Smooth muscle cell of the brain vasculature (primary cell): ENCODE results near the gene OR8S1.
"Not testable (repeated sequence)": the region's sequence is repeated elsewhere in the genome, so short reads cannot be mapped to it uniquely, and the experiment has no call there.

Experiments used
- DNase-seq: peaks from one replicate; pipeline ENCODE4 v3.0.0-alpha.2; 2012; ENCODE audit warnings: low read depth, low spot score

The OR8S1 gene

GRCh38 chr12:48553666-48554343 is 28.4 kb downstream of the OR8S1 start:
- not testable (repeated sequence) for DNase-seq

GRCh38 chr12:48556631-48557030 is 31.2 kb downstream of the OR8S1 start:
- DNase-seq = no peak

GRCh38 chr12:48557919-48558318 is 32.5 kb downstream of the OR8S1 start:
- DNase-seq = no peak

GRCh38 chr12:48567731-48568130 is 42.3 kb downstream of the OR8S1 start:
- no peak for DNase-seq

GRCh38 chr12:48569946-48570345 is 44.5 kb downstream of the OR8S1 start, which contains the start of gene LALBA:
Gene LALBA (minus strand): TSS chr12:48570046. CDS start chr12:48570020, 26 bp downstream.
- no peak for DNase-seq

- DNase-seq = no peak
Observed at GRCh38 chr12:48572326-48572725, 46.9 kb downstream of the OR8S1 start.
